ENCODE data around the gene PCDH9. TPM values are rescaled to one million over a fixed set of nuclear protein-coding genes. Genes with fewer than 3 reads are reported as not detected.
"Not testable (repeated sequence)": the region's sequence is repeated elsewhere in the genome, so short reads cannot be mapped to it uniquely, and the experiment has no call there.

Gene PCDH9
- total RNA-seq, 2 donors from 2014 or later, result 0.12 to 0.34 TPM

DNA sequence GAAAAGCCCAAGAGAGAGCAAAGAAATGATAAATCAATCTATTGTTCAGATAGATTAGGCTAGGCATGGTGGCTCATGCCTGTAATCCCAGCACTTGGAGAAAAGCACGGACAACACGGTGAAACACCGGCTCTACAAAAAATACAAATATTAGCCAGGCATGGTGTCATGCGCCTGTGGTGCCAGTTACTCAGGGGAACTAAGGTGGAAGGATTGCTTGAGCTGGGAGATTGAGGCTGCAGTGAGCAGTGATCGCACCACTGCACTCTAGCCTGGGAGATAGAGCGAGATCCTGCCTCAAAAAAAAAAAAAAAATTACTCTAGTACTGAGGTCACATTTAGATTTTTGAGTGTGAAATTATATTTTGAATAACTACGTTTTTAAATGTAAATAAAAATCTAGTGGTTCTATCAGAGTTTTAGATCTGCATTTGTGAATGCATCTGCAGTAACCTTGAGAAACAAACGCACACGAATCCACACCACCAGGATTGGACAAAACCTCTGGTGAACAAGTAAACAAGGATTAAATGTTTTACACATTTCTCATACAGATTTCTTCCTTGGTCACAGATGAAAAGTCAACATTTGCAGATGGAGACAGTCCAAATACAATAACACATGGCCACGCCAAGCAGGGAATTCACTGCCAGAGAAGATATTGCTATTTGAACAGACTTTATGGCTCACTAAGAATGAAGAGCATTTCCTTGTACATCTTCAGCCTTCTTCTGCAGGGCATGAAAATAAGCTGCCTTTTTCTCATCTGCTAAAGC lies 917.6 kb downstream of the PCDH9 start:
- no peaks in the 10 kb centered on the region for H3K4me1 Mint-ChIP-seq (ENCODE audit: low read depth)
- H3K27ac Mint-ChIP-seq, result no peak overlapping the region

DNA sequence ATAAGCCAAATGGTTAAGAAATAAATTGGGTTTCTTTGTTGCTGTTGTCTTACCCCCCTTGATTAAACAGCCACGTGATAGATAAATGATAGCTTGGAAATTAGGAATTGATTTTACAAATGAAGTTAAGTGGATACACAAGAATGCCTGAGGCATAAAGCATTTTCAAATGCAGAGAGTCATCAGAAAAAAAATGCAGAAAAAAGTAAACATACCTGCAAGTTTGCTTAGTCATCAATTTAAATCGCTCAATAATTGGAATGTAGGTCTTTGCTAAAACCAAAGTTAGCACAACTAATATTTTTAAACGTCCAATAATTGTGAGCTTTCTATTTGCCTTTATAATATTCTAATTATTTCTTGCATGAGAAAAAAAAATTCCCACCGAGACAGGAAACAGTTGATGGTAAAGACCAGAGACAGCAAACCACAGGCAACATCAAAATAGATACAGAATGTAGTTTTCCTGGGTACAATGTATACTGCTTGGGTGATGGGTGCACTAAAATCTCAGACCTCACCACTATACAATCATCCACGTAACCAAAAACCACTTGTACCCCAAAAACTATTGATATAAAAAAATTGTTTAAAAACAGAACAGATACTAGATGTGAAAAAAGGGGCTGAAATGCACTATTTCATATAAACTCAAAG lies 924.0 kb downstream of the PCDH9 start:
- Mint-ChIP-seq H3K27me3 (ENCODE audit: low read depth) (no peaks in the 10 kb centered on the region), H3K27ac (no peak overlapping the region), H3K4me1 (ENCODE audit: low read depth) (no peaks in the 10 kb centered on the region), H3K4me3 (no peak overlapping the region), H3K9me3 (no peaks in the 10 kb centered on the region), H3K36me3 (ENCODE audit: insufficient read depth in 2 of 2) (no peaks in the 10 kb centered on the region)
- no peak for DNase-seq
- no peak for ATAC-seq (replicated peaks in 1 of 2)

More for the DNA sequence above, 917.6 kb downstream of the PCDH9 start:
- Mint-ChIP-seq H3K9me3 (peaks cover 1 to 3% of the 10 kb centered on the region in 2 donors), H3K27me3 (ENCODE audit: low read depth) (no peaks in the 10 kb centered on the region), H3K36me3 (ENCODE audit: insufficient read depth in 2 of 2) (no peaks in the 10 kb centered on the region), H3K4me3 (no peak overlapping the region)
- ATAC-seq (replicated peaks in 1 of 2) (no peak), DNase-seq (no peak)

DNA sequence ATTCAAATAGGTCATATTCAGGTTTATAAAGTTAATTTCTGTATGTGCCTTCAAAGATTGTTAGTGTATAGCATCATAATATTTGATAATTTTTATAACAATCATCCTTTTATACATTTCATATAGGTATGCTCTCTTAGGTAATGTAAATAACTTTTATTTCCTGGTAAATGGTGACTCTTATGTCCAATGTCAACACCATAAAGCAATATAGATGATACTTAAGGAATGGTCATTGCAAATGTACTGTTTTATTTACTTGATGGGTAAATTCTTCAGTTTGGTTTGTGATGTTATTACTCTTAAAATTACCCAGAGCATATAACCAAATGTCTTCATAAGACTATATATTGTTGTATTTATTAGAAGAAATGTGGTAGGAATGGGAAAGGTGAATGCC lies 928.7 kb downstream of the PCDH9 start:
- no peak for DNase-seq
- Mint-ChIP-seq H3K4me3 (no peak overlapping the region), H3K27ac (no peak overlapping the region), H3K4me1 (ENCODE audit: low read depth) (no peaks in the 10 kb centered on the region), H3K9me3 (peaks cover 1% of the 10 kb centered on the region in 2 donors), H3K36me3 (ENCODE audit: insufficient read depth in 2 of 2) (no peaks in the 10 kb centered on the region), H3K27me3 (ENCODE audit: low read depth) (no peaks in the 10 kb centered on the region)
- no peak for ATAC-seq (replicated peaks in 1 of 2)

DNA sequence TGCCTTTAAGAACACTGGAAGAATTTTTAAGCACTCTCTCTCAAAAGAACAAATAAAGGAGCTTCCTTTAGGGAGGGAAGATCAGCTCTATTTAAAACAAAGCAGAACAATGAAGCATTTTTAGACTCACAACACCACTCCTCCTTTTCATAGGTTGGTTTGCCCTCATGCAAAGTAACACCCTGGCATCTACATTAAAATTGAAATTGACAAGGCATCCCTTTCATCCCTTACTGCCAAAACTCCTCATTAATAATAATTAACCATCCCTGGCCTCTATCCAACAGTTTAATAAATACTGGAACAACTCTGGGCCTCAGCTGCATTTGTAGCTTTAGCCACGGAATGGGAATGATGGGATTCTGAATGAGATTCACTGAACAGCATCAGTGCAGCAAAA lies 929.1 kb downstream of the PCDH9 start:
- Mint-ChIP-seq H3K9me3 (peaks cover 5 to 6% of the 10 kb centered on the region in 2 donors), H3K4me3 (no peak overlapping the region), H3K27me3 (ENCODE audit: low read depth) (no peaks in the 10 kb centered on the region), H3K27ac (no peak overlapping the region), H3K4me1 (ENCODE audit: low read depth) (no peaks in the 10 kb centered on the region), H3K36me3 (ENCODE audit: insufficient read depth in 2 of 2) (peaks cover 0 to 4% of the 10 kb centered on the region in 2 donors)
- ATAC-seq (replicated peaks in 1 of 2), result no peak
- no peak for DNase-seq

DNA sequence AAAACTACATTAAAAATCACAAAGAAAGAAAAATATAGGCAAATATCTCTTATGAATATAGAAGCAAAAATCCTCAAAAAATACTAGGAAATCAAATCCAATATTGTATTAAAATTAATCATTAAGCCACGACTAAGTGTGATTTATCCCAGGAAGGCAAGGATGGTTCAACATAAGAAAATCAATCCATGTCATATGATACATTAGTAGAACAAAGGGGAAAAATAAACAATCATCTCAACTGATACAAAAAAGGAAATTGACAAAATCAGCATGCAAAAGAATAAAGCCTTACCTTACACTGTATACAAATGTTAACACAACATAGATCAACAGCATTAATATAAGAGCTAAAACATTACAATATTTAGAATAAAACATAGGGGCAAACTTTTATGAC lies 933.3 kb downstream of the PCDH9 start:
- peaks cover 0 to 4% of the 10 kb centered on the region in 2 donors for H3K36me3 Mint-ChIP-seq (ENCODE audit: insufficient read depth in 2 of 2)
- H3K4me3 Mint-ChIP-seq, result no peak overlapping the region
- peaks cover 5 to 8% of the 10 kb centered on the region in 2 donors for H3K9me3 Mint-ChIP-seq
- no peaks in the 10 kb centered on the region for H3K27me3 Mint-ChIP-seq (ENCODE audit: low read depth)
- no peak for DNase-seq
- H3K4me1 Mint-ChIP-seq (ENCODE audit: low read depth), result no peaks in the 10 kb centered on the region
- H3K27ac Mint-ChIP-seq, result no peak overlapping the region
- ATAC-seq (replicated peaks in 1 of 2), result no peak

DNA sequence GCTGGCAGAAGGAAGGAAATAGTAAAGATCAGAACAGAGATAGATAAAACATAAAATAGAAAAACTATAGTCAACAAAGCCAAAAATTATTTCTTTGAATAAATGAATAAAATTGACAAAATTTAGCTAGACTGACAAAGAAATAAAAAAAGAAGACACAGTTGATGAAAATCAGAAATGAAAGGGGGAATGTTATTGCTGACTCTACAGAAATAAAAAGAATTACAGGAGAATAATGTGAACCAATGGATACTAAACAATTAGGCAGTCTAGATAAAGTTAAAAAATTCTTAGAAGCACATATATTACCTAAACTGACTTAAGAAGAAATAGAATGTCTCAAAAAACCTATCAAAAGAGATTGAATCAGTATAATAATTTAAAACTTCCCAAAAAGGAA lies 933.8 kb downstream of the PCDH9 start:
- no peak overlapping the region for H3K4me3 Mint-ChIP-seq

DNA sequence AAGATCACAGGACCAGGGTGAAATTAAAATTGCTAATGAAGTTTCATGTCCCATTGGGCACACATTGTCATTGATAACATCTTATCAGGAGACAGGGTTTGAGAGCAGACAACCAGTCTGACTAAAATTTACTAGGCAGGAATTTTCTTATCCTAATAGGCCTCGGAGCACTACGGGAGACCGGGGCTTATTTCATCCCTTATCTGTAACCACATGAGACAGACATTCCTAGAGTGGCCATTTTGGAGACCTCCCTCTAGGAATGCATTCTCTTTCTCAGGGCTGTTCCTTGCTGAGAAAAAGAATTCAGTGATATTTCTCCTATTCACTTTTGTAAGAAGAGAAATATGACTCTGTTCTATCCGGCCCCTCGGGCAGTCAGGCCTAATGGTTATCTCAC lies 943.3 kb downstream of the PCDH9 start:
- not testable (repeated sequence) for DNase-seq; ATAC-seq (replicated peaks in 1 of 2); H3K27me3 Mint-ChIP-seq (ENCODE audit: low read depth); H3K4me1 Mint-ChIP-seq (ENCODE audit: low read depth); H3K4me3 Mint-ChIP-seq; H3K36me3 Mint-ChIP-seq (ENCODE audit: insufficient read depth in 2 of 2); H3K27ac Mint-ChIP-seq
- H3K9me3 Mint-ChIP-seq, result peaks cover 12 to 13% of the 10 kb centered on the region in 2 donors

More for the DNA sequence above, 933.8 kb downstream of the PCDH9 start:
- H3K9me3 Mint-ChIP-seq, result peaks cover 5 to 8% of the 10 kb centered on the region in 2 donors
- peaks cover 0 to 4% of the 10 kb centered on the region in 2 donors for H3K36me3 Mint-ChIP-seq (ENCODE audit: insufficient read depth in 2 of 2)
- DNase-seq (no peak), ATAC-seq (replicated peaks in 1 of 2) (no peak)
- no peaks in the 10 kb centered on the region for H3K4me1 Mint-ChIP-seq (ENCODE audit: low read depth)
- no peaks in the 10 kb centered on the region for H3K27me3 Mint-ChIP-seq (ENCODE audit: low read depth)
- H3K27ac Mint-ChIP-seq, result no peak overlapping the region

DNA sequence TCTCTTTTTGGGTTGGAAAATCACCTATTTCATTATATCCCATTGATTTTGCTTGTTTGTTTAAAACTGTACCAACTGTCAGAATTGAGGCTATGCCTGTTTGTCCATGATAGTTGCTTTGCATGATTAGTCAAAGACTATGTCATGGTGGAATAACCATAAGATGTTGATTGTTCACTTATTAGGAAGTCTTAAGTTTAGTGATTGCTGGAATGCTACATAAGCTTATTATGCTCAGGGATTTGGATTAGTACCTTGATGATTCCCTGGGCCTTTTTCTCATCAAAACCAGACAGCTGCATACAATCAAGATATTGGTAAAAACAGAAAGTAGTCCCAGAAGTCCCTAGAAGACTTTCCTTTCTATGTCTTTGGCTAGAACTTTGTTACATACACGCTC lies 954.7 kb downstream of the PCDH9 start:
- ATAC-seq (replicated peaks in 1 of 2), result no peak
- no peak for DNase-seq
- Mint-ChIP-seq H3K4me3 (no peak overlapping the region), H3K4me1 (ENCODE audit: low read depth) (no peaks in the 10 kb centered on the region), H3K9me3 (peaks cover 4 to 16% of the 10 kb centered on the region in 2 donors), H3K27ac (no peak overlapping the region), H3K36me3 (ENCODE audit: insufficient read depth in 2 of 2) (no peaks in the 10 kb centered on the region), H3K27me3 (ENCODE audit: low read depth) (no peaks in the 10 kb centered on the region)

DNA sequence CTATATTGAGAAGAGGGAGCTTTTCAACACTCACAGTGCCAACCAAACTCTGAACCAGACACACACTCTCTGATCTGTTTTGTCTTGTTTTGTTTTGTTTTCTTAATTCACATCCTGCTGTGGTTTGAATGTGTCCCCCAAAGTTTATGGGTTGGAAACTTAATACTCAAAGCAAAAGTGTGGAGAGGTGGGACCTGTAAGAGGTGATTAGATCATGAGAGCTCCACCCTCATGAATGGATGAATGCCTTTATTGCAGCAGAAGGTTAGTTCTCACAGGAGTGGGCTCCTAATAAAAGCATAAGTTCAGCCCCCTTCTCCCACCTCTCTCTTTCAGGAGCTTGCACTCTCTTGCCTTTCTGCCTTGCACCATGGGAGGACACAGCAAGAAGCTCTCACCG lies 957.1 kb downstream of the PCDH9 start:
- Mint-ChIP-seq H3K4me3 (no peak overlapping the region), H3K27me3 (ENCODE audit: low read depth) (no peaks in the 10 kb centered on the region), H3K27ac (no peak overlapping the region), H3K4me1 (ENCODE audit: low read depth) (no peaks in the 10 kb centered on the region), H3K36me3 (ENCODE audit: insufficient read depth in 2 of 2) (peaks cover 0 to 2% of the 10 kb centered on the region in 2 donors), H3K9me3 (peaks cover 7 to 13% of the 10 kb centered on the region in 2 donors)
- DNase-seq (no peak), ATAC-seq (replicated peaks in 1 of 2) (no peak)

DNA sequence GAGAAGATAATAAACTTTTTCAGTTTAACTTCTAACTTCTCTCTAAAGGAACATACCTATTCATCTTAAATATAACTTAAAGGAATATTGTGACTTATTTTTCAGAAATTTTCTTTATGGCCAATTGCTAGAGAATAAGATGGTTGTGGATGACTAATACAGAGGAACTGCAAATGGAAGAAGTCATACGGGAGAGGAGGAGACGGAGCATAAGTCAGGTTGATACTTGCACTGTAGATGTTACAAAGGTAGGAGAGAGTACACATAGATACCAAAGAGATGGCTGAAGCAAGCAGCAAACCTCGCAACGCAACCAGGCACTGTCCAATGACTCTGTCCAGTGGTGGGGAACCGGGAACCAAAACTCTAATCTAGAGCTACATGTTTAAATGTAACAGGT lies 963.4 kb downstream of the PCDH9 start:
- H3K4me3 Mint-ChIP-seq, result no peak overlapping the region
- peaks cover 0 to 2% of the 10 kb centered on the region in 2 donors for H3K36me3 Mint-ChIP-seq (ENCODE audit: insufficient read depth in 2 of 2)
- DNase-seq (no peak), ATAC-seq (replicated peaks in 1 of 2) (no peak)
- H3K9me3 Mint-ChIP-seq, result peaks cover 2 to 6% of the 10 kb centered on the region in 2 donors
- no peak overlapping the region for H3K27ac Mint-ChIP-seq
- H3K4me1 Mint-ChIP-seq (ENCODE audit: low read depth), result no peaks in the 10 kb centered on the region
- no peaks in the 10 kb centered on the region for H3K27me3 Mint-ChIP-seq (ENCODE audit: low read depth)

DNA sequence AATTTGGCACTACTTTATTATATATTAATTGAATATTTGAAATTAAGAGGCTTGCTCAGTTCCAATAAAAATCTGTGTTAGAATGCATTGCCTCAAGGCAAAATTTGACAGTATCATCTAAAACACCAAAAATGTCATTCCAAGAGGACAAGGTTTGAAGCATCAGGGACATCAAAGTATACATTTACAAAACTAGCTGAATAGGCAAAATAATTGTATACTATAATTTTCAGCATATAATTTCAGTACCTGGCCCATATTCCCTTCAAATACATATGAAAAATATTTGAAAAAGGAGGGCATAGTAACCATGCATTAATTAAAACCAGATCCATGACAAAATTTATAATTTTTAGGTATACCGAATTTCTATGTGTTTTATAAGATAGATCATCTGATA lies 963.8 kb downstream of the PCDH9 start:
- DNase-seq, result no peak
- H3K36me3 Mint-ChIP-seq (ENCODE audit: insufficient read depth in 2 of 2), result peaks cover 0 to 2% of the 10 kb centered on the region in 2 donors
- H3K4me3 Mint-ChIP-seq, result no peak overlapping the region
- H3K4me1 Mint-ChIP-seq (ENCODE audit: low read depth), result no peaks in the 10 kb centered on the region
- no peaks in the 10 kb centered on the region for H3K27me3 Mint-ChIP-seq (ENCODE audit: low read depth)
- H3K9me3 Mint-ChIP-seq, result peaks cover 2 to 6% of the 10 kb centered on the region in 2 donors
- no peak for ATAC-seq (replicated peaks in 1 of 2)
- H3K27ac Mint-ChIP-seq, result no peak overlapping the region

DNA sequence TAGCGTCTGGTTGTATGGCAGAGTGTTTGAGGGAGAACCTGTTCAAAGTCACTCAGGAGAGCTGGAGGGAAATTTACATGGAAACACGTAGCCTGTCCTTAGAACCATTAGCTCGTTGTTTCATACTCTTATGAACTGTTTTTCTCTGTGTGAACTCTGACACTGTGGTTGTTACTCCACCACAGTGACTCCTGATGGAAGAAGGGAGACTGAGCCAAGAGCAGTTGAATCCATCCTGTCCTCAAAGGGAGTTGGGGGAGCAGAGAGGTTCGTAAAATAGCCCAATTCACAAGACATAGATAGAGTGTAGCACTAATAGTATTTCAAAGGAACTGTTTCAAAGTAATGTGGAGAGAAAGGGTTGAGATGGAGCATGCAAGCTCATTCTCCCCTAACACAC lies 964.8 kb downstream of the PCDH9 start:
- H3K4me3 Mint-ChIP-seq, result no peak overlapping the region
- DNase-seq (no peak), ATAC-seq (replicated peaks in 1 of 2) (no peak)
- H3K27me3 Mint-ChIP-seq (ENCODE audit: low read depth), result no peaks in the 10 kb centered on the region
- H3K4me1 Mint-ChIP-seq (ENCODE audit: low read depth), result no peaks in the 10 kb centered on the region
- H3K9me3 Mint-ChIP-seq, result peaks cover 2 to 6% of the 10 kb centered on the region in 2 donors
- H3K36me3 Mint-ChIP-seq (ENCODE audit: insufficient read depth in 2 of 2), result peaks cover 0 to 2% of the 10 kb centered on the region in 2 donors
- H3K27ac Mint-ChIP-seq, result no peak overlapping the region

DNA sequence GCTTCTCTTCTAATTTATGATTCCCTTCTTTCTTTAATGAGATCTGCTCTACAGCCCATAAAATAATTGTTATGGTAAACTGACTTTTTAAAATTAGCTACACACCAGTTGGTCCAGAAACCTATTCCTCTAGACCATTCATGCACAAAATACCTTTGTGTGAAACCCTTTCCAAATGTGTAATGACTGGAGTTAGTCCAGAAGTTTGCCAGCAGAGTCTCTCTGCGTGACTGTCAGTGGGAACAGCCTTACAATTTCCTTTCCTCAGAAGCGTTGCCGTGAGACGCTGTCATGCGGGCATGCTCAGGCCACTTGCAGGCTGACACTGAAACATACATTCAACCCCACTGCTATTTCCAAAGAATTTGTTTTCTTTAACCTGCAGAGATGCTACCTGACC lies 965.2 kb downstream of the PCDH9 start:
- ATAC-seq (replicated peaks in 1 of 2), result no peak
- no peak overlapping the region for H3K4me3 Mint-ChIP-seq

More for the DNA sequence above, 965.2 kb downstream of the PCDH9 start:
- no peak overlapping the region for H3K27ac Mint-ChIP-seq
- peaks cover 2 to 6% of the 10 kb centered on the region in 2 donors for H3K9me3 Mint-ChIP-seq
- no peaks in the 10 kb centered on the region for H3K27me3 Mint-ChIP-seq (ENCODE audit: low read depth)
- no peak for DNase-seq
- H3K4me1 Mint-ChIP-seq (ENCODE audit: low read depth), result no peaks in the 10 kb centered on the region
- peaks cover 0 to 2% of the 10 kb centered on the region in 2 donors for H3K36me3 Mint-ChIP-seq (ENCODE audit: insufficient read depth in 2 of 2)
